ENCODE data around the gene MMP2. TPM values are rescaled to one million over a fixed set of nuclear protein-coding genes. Genes with fewer than 3 reads are reported as not detected.

Gene MMP2
- total and polyA plus RNA-seq, 2 of the 13 experiments (the other 11 are each of a cell fraction or from before 2014, with no cell fraction given), result 0.31 to 1.3 TPM

GRCh38 chr16:55508941-55509931 lies 30.2 kb downstream of the MMP2 start, which contains the start of gene LPCAT2 (continued):
- no peak for TF ChIP-seq THYN1 (CRISPR knock-in tag; IDR thresholded peaks at IDR 0.05; ENCODE audit: borderline replicate concordance, low read depth)
- TF ChIP-seq ZBTB43 (CRISPR knock-in tag; conservative IDR thresholded peaks at IDR 0.05), result no peak
- no peak for TF ChIP-seq ZNF143 (CRISPR knock-in tag; IDR thresholded peaks at IDR 0.05)
- no peak for TF ChIP-seq CHD4 (IDR thresholded peaks at IDR 0.05; ENCODE audit: borderline replicate concordance, low read length)
- peak; percentile 55; the same call in 1 of the 2 replicates for TF ChIP-seq ARNTL (CRISPR knock-in tag; IDR thresholded peaks at IDR 0.05)
- 0 out of 2 replicates have a peak, but pooled peaks have one; percentile 54 for TF ChIP-seq TP53 (CRISPR knock-in tag; conservative IDR thresholded peaks at IDR 0.05)
- TF ChIP-seq POLR2A (IDR thresholded peaks at IDR 0.05; ENCODE audit: insufficient read depth in 1 of 2, low read depth in 2 of 2, low read length in 2 of 2), result peak; percentile 43 to 82; a peak in 3 of 4 replicates
- peak; percentile 30 for TF ChIP-seq AGO2 (optimal IDR thresholded peaks at IDR 0.05; ENCODE audit: low read depth, low read length)
- TF ChIP-seq ZNF772 (CRISPR knock-in tag; IDR thresholded peaks at IDR 0.05), result no peak
- no peak for TF ChIP-seq KDM1A (CRISPR knock-in tag; IDR thresholded peaks at IDR 0.05)
- TF ChIP-seq MEIS2 (CRISPR knock-in tag; IDR thresholded peaks at IDR 0.05), result 0 out of 2 replicates have a peak, but pooled peaks have one; percentile 56
- TF ChIP-seq ELK4 (CRISPR knock-in tag; IDR thresholded peaks at IDR 0.05; ENCODE audit: borderline replicate concordance), result no peak
- no peak for TF ChIP-seq XBP1 (CRISPR knock-in tag; IDR thresholded peaks at IDR 0.05)
- peak; percentile 60; the same call in 1 of the 2 replicates for TF ChIP-seq MYNN (CRISPR knock-in tag; IDR thresholded peaks at IDR 0.05; ENCODE audit: low read depth)
- TF ChIP-seq ZFP1 (CRISPR knock-in tag; IDR thresholded peaks at IDR 0.05), result no peak
- no peak for TF ChIP-seq ZNF136 (CRISPR knock-in tag; IDR thresholded peaks at IDR 0.05; ENCODE audit: low read depth)
- no peak for TF ChIP-seq CENPX (CRISPR knock-in tag; IDR thresholded peaks at IDR 0.05)
- TF ChIP-seq ZBTB38 (CRISPR knock-in tag; IDR thresholded peaks at IDR 0.05), result no peak
- no peak for TF ChIP-seq ZFP36L2 (CRISPR knock-in tag; IDR thresholded peaks at IDR 0.05)
- TF ChIP-seq HCFC1 (IDR thresholded peaks at IDR 0.05; ENCODE audit: low read depth, low read length), result no peak
- no peak for TF ChIP-seq ZNF343 (CRISPR knock-in tag; IDR thresholded peaks at IDR 0.05)
- peak; percentile 47; the same call in 1 of the 2 replicates for TF ChIP-seq KDM2A (CRISPR knock-in tag; IDR thresholded peaks at IDR 0.05; ENCODE audit: borderline replicate concordance, low read depth)
- no peak for TF ChIP-seq ZNF230 (CRISPR knock-in tag; IDR thresholded peaks at IDR 0.05)
- TF ChIP-seq FOXC1 (CRISPR knock-in tag; IDR thresholded peaks at IDR 0.05; ENCODE audit: borderline replicate concordance), result no peak
- TF ChIP-seq GMEB2 (CRISPR knock-in tag; IDR thresholded peaks at IDR 0.05; ENCODE audit: low read depth), result no peak
- TF ChIP-seq HES4 (CRISPR knock-in tag; IDR thresholded peaks at IDR 0.05; ENCODE audit: borderline replicate concordance), result no peak
- TF ChIP-seq THAP11 (CRISPR knock-in tag; IDR thresholded peaks at IDR 0.05), result no peak
- no peak for TF ChIP-seq SOX6 (IDR thresholded peaks at IDR 0.05)
- peak; percentile 28; the same call in 1 of the 2 replicates for TF ChIP-seq SOX6 (CRISPR knock-in tag; IDR thresholded peaks at IDR 0.05)

Data from HepG2 (cell line).